Stromal cell of bone marrow (primary cell): Measurements from ENCODE around the gene TP73.

ENCODE experiments used
- DNase-seq: peaks from one replicate; pipeline ENCODE4 v3.0.0-alpha.2; 2012; ENCODE audit warnings: low read depth

Gene TP73

DNA sequence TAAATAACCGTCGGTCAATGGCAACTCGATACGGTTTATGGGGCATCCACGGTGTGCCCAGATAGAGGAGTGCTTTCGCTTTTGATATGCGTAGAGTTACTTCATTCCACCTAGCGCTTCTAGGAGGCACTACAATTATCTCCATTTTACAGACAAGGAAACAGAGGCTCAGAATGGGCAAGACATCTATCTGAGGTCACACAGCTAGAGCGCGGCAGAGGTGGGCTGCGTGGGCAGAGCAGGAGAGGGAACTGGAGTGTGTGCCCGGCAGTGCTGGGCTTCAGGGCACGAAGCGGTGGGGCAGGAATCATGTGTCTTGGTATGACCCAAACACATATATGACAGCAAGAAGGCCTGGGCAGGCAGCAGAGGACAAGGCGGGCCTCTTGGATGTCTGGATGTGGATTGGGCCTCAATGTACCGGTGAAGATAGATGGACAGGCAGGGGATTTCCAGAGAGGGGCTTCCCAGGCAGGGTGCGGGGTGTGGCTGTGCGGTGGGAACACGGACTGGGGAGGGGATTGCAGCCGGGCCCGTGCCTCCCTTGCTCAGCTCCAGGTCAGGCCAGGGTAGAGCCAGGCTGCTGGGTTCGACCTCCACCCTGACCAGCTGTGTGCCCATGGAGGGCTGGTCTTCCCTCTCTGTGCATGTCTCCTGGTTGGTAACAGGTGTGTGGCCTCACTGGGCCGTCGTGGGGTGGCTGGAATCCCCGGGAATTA lies 21.2 kb downstream of the TP73 start:
- DNase-seq: no peak

DNA sequence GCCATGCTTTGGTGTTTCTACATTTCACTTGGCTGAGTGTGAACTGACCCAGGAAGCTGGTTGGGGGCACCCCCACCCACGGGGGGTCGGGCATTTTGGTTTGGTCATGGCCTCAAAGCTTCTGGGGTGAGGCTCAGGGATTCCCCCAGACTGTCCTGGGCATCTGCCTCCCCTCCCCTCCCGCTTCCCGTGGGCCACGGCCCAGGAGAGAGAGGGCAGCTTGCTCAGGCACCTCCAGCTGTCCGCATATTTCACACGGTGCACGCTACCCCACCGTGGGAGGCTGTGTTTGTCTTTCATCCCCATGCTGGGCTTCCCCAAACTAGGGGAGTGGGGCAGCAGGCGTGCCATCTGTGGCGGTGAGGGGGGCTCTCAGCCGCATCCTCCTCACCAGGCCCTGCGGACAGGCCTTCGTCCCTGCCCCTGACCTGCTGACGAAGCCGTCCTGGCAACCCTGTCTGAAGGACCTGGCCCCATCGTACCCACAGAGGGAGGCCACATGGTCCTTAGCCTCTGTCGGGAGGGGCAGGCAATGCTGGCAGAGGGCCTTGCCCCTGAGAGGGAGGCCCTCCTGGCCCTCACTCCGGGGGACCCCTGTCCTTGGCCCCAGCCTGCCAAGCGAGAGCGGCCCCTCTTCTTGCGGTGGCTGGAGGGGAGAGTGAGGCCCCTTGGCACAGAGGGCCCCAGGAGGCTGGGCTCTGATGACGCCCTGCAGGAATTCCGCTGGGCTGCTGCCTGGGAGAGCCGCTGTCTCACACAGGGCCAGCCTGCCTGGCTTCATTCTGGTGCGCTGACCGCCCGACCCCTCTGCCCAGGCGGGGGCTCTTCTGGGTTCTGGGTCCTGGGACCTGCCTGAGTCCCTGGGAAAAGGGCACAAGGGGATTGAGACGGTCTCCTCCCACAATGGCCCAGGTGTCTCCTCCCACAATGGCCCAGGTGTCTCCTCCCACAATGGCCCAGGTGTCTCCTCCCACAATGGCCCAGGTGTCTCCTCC lies 22.1 kb downstream of the TP73 start:
- no peak for DNase-seq

DNA sequence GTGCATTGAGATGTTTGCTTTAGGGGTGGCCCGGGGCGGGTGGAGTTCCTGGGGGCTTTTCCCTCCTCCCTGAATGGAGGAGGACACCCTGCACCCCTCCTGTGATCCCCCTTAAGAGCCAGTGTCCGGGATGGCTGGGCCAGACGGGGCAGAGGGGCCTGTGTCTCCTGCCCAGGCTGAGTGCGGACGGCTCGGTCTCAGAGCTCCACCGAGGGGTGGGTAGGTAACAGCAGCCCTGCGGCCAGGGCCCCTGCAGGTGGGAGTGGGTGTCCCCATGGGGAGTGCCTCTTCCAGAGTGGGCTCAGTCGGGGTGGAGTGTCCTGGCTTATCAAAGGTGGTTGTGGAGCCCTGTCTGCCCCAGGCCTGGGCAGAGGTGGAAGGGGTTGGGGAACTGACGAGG lies 23.1 kb downstream of the TP73 start:
- no peak for DNase-seq

DNA sequence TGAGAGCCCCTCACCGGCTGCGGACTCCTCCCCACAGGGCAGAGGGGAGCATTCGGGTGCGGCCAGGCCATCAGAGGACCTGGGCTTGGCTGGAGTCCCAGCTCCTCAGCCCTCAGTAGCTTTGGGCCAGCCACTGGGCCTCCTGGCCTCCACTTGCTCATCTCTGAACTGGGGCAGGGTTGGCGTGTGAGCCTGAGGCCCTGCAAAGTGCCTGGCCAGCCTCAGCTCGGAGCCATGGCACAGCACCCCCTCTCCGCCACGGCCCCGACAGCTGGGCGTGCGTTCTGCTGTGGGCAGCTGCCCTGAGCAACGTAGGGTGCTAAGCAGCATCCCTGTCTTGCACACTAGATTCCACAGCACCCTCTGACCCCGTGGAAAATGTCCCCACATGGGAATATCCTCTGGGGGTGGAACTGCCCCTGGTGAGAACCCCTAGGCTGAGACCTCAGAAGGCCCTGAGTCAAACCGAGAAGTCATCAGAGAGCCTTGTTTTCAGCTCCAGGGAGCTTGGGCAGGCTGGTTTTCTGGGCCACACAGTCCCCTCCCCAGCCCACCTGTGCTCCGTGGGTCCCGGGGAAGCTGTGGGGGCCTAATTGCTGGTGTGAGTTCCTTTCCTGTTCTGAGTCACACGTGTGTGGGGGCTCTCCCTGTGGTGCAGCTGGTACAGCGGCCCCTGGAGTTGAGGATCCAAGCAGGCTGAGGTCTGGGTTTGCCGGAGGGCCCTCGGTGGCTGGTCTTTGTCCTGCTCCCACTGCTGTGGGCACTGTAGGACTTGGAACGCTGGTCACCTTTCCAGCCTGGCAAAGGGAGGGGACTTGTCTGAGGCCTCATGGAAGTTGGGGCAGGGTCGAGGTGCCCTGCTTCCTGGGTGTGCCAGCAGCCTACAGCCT lies 24.5 kb downstream of the TP73 start:
- DNase-seq: no peak

DNA sequence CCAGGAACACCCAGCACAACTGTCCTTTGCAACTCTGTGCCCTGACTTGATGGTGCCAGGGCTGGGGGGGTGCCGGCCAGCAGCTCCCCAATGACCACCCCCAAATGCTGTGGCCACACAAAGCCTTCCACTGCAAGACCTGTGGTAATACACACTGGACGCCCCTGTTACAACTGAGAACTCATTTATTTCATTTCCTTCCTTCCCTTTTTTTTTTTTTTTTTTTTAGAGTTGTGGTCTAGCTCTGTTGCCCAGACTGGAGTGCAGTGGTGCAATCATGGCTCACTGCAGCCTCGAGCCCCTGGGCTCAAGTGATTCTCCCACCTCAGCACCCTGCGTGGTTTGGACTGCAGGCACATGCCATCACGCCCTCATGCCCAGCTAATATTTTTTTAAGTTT lies 25.2 kb downstream of the TP73 start:
- DNase-seq: no peak

DNA sequence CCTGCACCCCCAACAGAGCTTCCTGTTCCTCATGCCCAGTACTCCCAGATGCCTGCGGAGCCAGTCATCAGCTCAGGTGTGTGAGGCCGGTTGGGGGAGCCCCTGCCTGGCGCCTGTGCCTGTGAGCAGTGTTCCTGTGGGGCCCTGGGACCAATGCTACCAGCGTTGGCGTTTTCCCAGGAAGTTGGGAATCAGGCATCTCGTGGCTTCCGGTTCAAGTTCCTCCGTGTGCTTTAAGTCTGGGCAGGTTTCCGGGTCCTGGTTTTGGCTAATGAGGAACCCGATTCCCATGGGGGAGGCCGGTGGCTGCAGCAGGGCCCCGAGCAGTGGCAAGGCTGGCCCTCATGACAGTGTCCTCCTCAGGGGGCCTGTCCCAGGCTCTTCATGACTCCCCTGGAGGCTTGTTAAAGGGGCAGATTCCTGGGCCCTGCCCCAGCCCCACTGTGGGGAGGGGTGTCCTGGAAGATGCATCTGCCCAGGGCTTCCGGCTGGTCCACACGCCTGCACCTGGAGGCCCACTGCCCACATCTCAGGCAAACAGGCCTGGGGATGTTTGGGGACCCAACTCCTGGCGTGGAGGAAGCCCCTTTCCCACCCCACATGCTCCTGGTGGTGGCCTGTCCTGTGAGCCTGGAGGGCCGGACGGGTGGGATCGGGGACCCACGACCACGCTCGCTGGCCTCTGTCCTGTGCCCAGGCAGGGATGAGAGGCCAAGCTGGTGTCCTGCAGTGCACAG lies 26.2 kb downstream of the TP73 start:
- DNase-seq: no peak

DNA sequence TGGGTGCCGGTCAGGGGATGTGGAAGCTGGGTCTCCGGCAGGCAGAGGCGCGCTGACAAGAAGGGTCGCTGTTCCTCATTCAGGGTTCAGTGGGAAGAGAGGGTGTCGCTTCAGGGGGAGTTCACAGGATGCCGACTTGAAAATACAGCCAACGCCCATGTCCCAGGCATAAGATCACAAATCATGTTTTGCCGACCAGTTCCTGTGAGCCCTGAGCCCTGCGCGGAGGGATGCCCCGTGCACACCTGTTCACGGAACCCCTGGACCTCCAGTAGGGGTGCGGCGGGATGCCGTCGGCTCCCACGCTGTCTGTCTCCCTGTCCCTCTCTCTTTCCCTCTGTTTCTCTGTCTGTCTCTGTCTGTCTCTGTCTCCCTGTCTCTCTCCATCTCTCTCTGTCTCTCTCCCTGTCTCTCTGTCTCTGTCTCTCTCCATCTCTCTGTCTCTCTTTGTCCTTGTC lies 26.8 kb downstream of the TP73 start:
- no peak for DNase-seq

DNA sequence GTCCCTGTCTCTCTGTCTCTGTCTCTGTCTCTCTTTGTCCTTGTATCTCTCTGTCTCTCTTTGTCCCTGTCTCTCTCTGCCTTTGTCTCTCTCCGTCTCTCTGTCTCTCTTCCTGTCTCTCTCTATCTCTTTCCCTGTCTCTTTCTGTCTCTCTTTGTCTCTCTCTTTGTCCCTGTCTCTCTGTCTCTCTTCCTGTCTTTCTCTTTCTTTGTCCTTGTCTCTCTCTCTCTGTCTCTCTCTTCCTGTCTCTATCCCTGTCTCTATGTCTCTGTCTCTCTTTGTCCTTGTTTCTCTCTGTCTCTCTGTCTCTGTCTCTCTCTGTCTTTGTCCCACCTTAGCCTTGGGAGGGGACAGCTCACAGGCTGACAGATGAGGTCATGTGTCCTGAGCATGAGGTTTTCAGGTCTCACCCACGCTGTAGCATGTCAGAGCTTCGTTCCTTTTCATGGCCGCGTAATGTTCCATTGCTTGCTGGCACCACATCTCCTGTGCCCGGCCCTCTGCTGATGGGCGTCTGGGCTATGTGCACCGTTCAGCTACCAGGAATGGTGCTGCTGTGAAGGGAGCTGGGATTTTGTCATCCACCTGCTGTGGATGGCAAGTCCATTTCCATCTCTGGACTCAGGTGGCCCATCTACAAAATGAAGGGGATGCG lies 27.6 kb downstream of the TP73 start:
- DNase-seq: no peak

DNA sequence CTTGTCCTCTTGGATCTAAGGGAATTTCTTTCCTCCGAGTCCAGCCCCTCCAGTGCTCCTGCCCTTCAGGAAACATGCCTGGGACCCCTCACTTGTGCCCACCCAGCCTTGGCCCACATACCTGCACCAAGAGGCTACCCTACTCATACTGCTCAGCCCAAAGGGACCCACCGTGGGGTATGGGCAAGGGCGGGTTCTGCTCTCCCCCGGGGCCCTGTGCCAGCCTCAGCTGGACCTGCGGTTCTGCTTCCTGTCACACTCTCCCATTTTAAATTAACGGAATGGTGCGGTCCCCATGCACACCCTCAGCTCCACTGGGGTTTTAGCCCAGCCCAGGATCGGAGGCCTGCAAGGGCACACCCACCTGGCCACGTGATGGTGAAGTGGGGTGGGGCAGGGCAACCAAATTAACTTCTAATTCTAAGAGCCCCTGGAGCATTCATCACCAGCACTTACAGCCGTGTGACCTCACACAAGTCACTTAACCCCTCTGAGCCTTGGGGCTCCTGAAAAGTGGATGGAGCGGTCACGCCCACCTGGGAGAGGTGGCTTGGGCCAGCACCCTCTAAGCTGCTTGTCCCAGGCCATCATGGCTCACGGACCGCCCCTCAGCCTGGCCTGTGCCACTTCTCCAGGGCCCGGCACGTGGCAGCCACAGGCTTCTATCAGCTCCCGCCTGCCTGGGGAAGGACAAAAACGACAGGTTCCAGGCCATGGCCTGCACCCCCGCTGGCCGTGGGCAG lies 28.3 kb downstream of the TP73 start:
- no peak for DNase-seq

DNA sequence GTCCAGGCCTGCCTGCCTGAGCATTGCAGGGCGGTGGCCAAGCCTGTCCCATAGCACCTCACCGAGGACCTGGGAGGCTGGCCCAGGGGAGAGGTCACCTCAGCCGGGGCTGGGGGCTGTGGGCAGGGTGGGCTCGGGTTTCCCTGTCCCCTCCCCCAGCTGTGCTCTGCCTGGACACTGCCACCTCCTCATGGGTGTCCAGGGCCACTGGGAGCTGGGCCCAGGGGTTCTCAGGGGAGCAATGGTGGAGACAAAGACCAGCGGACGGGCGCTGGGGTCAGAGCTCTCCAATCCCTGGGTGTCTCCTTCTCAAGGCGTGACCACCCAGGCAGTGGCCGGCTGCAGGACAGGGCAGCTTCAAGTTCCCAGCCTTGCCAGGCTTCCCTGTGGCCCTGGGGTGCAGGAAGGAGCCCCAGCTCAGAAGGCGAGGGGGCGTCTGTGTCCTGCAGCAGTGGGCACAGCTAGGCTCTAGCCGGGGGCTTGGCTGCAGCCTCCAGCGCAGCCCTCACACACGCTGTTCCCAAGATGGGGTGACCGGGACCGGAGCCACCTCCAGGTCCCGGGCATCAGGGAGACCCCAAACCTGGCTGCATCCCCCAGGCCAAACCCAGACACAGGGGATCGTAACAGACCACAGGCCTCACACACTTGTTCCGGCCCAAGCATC lies 29.0 kb downstream of the TP73 start:
- no peak for DNase-seq

DNA sequence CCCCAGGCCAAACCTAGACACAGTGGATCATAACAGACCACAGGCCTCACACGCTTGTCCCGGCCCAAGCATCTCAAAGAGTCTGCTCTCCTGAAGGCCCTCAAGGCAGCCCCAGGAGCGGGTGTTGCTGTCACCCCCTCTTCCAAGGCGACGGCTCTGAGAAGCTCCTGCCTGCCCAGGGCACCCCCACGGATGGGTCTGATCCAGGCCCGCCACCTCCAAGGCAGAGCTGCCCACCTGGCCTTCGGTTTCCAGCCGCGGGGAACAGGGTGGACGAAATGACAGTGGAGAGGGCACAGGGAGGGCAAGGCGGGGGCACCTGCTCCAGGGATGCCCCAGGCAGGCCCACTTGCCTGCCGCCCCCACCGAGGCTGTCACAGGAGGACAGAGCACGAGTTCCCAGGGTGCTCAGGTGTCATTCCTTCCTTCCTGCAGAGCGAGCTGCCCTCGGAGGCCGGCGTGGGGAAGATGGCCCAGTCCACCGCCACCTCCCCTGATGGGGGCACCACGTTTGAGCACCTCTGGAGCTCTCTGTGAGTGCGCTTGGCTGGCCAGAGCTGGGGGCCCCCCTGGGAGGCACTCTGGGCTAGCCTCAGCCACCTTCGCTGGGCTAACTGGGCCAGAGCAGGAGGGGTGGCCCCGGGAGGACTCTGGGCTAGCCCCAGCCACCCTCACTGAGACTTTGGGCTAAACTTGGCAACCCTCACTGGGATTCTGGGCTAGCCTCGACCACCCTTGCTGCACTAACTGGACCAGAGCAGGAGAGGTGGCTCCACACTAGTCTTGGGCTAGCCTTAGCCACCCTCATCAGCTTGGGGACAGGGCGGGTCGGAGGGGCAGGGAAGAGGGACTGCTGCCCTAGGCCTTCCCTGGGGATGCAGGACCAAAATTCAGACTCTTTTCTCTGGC lies 29.8 kb downstream of the TP73 start:
- DNase-seq: no peak

DNA sequence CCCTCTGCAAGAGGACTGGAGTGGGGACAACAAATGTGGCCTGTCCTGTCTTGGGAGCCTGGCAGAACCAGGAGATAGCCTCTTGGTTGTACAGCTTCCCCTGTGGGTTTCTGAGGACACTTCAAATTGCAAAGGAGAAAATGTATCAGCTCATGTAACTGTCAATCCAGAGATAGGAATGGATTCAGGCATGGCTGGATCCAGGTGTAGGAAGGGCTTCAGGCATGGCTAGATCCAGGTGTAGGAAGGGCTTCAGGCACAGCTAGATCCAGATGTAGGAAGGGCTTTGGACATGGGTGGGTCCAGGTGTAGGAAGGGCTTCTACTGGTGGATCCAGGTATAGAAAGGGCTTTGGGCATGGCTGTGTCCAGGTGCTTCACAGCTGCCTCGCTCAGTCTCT lies 30.9 kb downstream of the TP73 start:
- no peak for DNase-seq

DNA sequence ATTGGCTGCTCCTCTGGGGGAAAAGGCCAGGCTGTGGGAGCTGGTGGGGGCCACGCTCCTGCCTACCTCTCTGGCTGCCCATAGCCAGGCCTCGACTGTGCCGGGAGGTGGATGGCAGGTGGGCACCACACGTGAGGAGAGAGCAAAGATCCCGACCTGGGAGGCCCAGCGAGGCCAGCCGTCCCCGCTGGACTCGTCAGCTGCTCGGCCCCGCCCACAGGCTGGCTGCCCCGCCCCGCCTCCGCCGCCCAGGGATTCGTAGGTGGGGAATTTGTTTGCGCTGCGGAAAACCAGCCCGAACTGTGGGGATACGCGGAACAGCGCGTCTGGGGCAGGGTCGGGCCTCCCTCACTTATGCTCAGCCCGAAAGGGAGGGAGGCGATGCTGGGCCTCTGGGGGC lies 31.7 kb downstream of the TP73 start:
- DNase-seq: no peak

DNA sequence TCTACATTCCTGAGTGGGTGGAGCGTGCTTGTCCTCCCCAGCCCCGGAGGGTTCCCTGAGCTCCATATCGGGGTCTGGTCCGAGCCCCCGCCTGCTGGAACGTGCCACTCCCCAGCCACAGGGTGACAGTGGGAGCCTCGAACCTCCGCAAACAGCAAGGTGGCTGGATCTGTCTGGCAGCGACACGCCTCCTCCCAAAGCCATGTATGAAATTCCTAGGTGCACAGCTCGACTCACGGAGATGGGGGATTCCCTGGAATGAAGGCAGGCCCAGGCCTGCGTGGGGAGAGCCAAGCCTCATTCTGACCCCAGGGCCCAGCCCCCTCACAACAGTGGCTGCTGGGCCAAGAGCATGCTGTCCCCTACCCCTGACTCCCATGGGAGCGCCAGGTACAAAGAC lies 32.9 kb downstream of the TP73 start:
- DNase-seq: no peak

DNA sequence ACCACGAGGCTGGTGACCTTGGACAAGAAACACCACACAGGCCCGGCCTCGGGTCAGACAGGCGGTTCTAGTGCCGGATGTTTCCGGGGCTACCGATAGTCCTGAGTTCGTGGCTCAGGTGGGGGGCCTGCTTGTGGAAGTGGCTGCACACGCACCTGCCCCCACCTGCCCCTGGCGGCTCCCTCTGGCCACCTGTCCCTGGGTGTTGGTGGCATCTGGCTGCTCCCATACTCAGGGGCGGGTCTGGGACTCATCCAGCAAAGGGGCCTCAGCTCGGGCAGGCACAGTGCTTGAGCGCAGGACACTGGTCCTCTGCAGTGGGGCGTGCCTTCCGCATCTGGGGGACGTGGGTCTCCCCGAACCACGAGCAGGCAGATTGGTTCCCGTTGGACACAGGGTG lies 33.6 kb downstream of the TP73 start:
- no peak for DNase-seq

DNA sequence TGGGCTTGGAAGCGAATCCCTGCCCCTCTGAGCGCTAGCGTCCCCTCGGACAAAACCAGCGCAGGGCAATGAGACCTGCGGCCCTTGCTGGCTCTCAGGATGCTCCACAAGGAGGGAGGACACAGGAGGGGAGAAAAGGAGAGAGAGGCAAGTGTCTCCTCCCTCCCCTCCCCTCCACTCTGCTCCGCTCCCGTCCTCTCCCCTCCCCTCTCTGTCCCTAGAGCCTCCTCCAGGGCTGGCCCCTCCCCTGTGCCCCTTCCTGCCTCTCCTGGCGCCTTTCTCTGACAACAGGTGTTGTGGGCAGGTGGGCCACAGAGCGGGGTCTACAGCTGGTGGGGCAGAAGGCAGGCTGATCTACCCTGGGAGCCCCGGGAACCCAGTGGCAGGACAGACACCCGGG lies 35.2 kb downstream of the TP73 start:
- no peak for DNase-seq

DNA sequence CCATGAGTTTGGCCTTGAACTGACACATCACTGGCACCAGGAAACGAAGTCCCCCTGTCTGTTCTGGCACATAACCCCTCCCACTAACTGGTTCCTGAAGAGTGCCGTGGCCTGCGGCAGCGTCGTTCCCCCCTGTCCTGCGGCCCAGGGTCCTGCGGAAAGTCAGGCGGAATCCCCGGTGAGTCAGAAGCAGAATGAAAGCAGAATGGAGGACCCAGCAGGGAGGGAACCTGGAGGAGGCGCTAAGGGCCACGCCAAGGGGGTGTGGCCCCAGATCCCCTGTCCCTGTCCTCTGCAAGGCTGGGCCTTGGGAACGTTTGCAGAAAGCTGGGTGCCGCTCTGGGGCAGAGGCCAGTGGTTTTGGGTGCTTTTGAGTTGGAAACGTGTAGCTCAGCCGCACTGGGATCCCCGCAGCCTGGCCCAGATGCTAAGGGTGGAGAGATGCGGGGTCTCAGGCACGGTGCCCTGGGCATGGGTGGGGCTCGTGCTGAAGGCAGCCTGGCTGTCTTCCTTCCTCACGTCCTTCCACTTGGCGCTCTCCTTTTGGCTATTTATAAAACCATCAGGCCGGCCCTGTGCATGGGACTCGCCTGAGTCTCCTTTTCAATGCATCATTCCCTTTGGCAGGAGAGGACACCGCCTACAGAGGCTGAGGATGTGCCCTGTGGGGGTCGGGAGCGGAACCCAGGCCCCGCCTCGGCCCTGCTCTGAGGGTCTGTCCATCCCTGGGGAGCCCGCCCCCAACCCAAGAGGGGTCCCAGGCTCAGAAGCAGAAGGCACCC lies 36.2 kb downstream of the TP73 start:
- no peak for DNase-seq
